NCI-H774 (cell line): ENCODE data around the gene TGM3.
A peak's percentile ranks its signal among the peaks of the same experiment; 100 is the strongest.

Source experiments
- DNase-seq: peaks from one replicate; lab custom pipeline; 2025; lab: John Stamatoyannopoulos, UW

Gene TGM3

DNA sequence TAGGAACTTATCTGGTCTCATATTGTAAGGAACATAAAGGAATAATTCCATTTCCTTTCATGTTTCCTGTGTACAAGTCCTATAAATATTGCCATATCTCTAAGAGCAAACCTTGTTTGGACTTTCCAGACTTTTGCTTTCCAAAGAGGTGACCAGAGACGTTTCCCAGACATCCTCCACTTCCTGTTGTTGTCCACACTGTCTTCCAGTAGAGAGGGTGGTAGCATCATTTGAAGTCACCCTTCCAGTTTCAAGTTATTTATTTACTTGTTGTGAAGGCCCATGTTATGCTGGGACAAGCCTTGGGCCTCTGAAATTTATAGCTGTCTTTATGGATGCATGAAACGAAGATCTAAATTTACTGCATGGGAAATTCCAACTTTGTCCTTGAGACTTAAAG, 10.6 kb upstream of the TGM3 start:
- DNase-seq = no peak

GRCh38 chr20:2285613-2286012, 10.2 kb upstream of the TGM3 start:
- DNase-seq = no peak

DNA sequence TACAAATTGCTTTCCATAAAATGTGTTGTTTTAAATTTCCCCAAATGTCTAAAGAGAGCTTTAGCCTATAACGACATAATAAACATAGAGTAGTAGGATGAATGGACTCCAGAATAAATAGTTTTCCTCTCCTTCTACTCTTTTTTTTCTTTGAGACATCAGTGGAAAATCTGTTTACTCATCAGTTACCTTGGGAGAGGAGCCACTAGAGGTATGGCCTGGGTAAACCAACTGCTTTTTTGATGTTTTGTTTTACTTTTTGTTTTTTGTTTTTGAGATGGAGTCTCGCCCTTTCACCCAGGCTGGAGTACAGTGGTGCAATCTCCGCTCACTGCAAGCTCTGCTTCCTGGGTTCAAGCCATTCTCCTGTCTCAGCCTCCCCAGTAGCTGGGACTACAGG, 8.3 kb upstream of the TGM3 start:
- DNase-seq = no peak

- no peak for DNase-seq
Observed at GRCh38 chr20:2289475-2289874, 6.3 kb upstream of the TGM3 start.

- no peak for DNase-seq
Observed at GRCh38 chr20:2290486-2290885, 5.3 kb upstream of the TGM3 start.

- DNase-seq = no peak
Observed at GRCh38 chr20:2292416-2293110, 3.2 kb upstream of the TGM3 start.

DNA sequence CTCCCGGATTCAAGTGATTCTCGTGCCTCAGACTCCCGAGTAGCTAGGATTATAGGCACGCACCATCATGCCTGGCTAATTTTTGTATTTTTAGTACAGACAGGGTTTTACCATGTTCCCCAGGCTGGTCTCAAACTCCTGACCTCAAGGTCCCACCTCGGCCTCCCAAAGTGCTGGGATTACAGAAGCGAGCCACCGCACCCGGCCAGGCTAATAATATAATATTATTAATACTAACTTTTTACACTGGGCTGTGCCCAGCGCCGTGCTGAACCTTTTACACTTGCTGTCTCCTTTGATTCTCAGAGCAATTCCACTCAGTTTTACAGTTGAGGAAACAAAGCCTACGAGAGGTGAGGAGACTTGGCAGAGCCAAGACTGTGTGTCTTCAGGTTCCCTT, 2.3 kb upstream of the TGM3 start:
- no peak for DNase-seq

- no peak for DNase-seq
Observed at GRCh38 chr20:2293971-2294370, 1.8 kb upstream of the TGM3 start.

DNA sequence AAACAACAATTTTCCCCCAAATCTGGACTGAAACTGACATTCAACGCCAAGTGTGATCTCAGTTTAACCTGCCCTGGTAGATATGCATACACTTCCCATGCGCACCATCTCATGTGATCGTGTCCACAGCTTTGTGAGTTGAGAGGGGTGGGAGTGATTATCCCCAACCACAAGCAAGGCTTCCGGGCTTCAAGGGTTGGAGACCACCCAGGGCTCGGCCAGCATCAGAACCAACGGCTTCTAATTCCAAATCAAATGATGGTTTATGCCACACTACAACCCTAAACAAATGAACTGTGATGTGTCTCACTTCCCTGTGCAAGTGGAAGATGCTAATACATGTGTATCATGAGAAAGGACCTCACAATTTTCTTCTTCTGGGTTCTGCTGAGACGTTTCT, 515 bp upstream of the TGM3 start:
- no peak for DNase-seq

- no peak for DNase-seq
Observed at GRCh38 chr20:2296524-2297356, 939 bp downstream of the TGM3 start.

- no peak for DNase-seq
Observed at GRCh38 chr20:2297357-2297728, 1.5 kb downstream of the TGM3 start.

DNA sequence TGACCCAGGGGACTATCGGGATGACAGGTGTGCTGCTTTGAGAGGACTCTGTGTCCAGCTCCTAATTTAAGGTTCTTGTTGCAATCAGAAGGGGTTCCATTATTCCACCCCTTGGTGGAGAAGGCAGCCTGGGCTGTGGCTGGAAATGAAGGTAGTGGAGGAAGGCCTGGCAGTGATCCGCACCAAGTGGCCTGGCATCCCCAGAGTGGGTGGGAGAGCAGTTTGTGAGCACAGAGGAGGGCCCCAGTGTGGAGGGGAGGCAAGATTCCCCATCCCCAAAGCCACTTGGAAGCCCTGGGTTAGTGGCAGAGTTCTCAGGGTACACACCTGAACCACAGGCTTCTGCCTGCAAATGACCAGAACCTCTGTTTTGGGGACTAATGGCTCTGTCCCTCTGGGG, 2.3 kb downstream of the TGM3 start:
- DNase-seq = no peak

DNA sequence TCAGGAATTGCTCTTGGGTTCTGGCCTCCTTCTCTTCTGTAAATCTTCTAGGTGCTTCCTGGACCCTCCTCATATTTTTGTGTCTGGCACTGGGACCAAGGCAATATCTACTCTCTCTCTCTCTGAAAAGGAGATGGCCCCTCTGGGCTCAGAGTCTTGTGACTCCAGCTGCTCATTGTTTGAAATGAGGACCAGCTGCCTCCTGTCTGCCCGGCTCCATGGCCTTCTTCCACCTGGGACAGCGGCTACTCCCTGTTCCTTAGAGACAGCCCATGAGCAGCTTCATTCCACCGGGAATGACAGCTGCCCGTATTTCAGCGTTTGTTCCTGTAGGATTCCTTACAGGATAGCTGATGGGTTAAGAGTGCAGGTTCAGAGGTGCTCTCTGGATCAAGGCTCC, 2.9 kb downstream of the TGM3 start:
- no peak for DNase-seq

GRCh38 chr20:2299301-2299700, 3.5 kb downstream of the TGM3 start:
- no peak for DNase-seq

- DNase-seq = no peak
Observed at GRCh38 chr20:2300002-2300401, 4.2 kb downstream of the TGM3 start.

DNA sequence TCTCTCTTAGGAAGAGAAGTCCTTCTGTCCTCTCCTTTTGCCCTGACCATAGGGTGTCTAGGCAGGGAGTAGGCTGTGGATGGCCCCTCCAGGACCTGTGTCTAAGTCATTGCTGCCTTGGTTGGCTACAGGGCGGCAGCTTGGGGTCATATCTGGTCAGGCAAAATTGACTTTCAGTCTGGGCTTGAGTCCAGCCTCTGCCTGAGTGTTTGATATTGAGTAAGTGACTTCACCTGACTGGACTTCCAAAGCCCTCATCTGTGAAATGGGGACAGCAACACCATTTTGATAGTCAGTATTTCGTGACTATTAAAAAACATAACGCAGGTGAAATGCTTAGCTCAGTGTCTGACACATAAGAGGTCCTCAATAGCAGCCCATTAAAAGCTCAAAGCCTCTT, 4.6 kb downstream of the TGM3 start:
- no peak for DNase-seq

DNA sequence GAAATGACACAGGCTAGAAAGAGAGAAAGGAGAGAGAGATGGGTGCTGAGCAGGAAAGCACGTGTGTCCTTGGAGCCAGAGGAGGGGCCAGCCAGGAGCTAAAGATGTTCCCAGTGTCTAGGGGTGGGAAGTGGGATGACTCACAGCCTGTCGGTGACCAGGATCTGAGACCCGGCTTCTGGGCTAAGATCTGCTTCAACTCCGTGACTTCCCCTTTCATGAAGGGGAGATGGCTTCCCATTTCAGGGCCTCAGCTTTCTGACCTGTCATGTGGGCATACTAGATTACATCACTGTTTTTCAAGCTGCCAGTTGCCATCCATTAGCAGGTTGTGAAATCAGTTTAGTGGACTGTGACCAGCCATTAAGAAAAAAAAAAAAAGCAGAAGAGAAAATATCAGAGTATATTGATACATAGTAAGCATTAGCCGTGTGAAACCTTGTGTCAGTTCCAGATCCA, 5.4 kb downstream of the TGM3 start:
- DNase-seq = no peak

DNA sequence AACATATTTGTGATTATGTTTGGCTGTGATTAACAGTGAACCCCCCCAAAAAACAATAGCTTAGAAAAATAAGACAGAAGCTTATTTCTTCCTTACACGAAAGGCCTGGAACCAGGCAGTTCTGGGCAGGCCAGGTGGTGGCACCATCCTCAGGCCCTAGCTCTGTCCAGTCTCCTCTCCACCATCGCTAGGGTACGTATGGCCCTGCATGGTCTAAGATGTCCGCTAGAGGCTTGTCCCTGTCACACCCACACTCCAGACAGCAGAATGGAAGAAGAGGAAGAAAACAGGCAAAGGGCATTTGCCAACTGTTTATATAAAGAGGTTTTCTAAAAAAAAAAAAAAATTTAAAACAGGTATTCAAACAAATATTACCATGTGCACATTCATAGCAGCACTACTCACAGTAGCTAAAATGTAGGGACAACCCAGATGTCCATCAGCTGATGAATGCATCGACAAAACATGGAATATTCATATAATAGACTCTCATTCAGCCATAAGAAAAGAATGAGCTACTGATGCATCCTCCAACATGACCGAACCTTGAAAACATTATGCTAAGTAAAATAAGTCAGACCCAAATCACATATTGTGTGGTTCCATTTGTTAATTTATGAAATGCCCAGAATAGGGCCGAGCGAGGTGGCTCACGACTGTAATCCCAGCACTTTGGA, 6.7 kb downstream of the TGM3 start:
- DNase-seq = no peak

GRCh38 chr20:2303673-2304072, 7.9 kb downstream of the TGM3 start:
- no peak for DNase-seq

DNA sequence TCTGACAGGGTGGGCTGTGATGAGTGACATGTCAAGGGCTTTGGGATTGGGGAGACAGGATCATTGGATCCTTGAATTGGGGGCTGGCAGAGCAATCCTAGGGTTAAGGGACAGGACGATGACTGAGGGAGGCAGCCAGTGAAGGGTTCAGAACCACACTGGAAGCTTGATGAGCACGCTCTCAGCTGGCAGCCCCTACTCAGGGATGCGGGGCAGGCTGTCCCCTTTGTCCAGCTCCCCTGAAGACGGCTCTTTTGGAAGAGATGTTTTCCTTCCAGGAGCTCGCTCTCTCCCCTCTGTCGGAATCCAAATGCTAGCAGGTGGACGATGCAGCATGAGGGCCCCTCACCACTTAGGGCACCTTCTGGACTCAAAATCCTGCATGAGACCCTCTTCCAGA, 8.4 kb downstream of the TGM3 start:
- no peak for DNase-seq

DNA sequence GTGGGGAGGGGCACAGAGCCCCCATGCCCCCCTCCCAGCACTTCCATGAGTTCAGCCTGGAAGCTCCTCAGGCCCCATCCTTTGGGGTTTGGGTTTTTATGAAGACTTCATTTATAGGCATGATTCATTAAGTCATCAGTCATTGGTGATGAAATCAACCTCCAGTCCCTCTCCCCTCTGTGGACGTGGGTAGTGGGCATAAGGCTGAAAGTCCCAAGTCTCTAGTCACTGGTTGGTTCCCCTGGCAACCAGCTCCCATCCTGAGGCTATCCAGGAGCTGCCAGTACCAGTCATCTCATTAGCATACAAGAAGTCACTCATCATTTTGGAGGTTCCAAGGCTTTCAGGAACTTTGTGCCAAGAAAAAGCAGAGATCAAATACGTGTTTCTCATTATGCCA, 9.2 kb downstream of the TGM3 start:
- DNase-seq = no peak

GRCh38 chr20:2305479-2305878, 9.7 kb downstream of the TGM3 start:
- no peak for DNase-seq

- peak; percentile 78 for DNase-seq
Observed at GRCh38 chr20:2305946-2306345, 10.1 kb downstream of the TGM3 start.
